NCI-H2171 treated with DMSO at 0.1 percent for 48 hours (cell line): ENCODE results near the gene BCL2L1.

Experiments used
- DNase-seq: peaks from one replicate; lab custom pipeline; 2025; lab: John Stamatoyannopoulos, UW

The BCL2L1 gene

GRCh38 chr20:31691646-31692275 lies 30.9 kb downstream of the BCL2L1 start:
- DNase-seq, result peak; percentile 87

- no peak for DNase-seq
Observed at GRCh38 chr20:31690124-31690666, 32.5 kb downstream of the BCL2L1 start.

DNA sequence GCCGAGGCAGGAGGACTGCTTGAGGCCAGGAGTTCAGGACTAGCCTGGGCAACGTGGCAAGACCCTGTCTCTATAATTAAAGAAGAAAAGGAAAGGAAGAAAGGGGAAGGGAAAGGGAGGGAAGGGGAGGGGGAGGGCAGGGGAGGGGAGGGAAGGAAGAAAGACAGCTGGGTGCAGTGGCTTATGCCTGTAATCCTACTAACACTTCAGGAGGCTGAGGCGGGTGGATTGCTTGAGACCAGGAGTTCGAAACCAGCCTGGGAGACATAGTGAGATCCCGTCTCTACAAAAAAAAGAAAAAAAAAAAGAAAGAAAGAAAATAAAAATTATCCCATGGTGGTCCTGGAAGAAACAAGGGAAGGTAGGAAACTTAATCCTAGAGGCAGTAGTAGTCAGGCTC lies 33.5 kb downstream of the BCL2L1 start:
- no peak for DNase-seq

DNA sequence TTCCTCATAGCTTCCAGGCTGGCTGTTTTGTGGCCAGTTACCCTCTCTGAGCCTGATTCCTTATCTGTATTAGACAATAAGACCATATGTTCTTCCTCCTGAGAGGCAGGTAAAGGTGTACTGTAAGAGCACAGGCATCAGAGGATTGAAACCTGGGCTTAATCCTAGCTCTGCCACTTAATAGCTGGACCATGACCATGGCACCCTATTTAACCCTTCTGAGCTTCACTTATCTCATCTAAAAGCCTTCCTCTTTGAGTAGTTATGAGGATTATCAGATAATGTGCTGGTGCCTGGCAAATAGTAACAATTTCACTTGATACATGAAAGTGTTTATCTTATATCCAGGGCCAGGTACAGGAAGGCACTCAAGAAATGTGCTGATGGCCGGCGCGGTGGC lies 34.9 kb downstream of the BCL2L1 start:
- peak; percentile 29 for DNase-seq

DNA sequence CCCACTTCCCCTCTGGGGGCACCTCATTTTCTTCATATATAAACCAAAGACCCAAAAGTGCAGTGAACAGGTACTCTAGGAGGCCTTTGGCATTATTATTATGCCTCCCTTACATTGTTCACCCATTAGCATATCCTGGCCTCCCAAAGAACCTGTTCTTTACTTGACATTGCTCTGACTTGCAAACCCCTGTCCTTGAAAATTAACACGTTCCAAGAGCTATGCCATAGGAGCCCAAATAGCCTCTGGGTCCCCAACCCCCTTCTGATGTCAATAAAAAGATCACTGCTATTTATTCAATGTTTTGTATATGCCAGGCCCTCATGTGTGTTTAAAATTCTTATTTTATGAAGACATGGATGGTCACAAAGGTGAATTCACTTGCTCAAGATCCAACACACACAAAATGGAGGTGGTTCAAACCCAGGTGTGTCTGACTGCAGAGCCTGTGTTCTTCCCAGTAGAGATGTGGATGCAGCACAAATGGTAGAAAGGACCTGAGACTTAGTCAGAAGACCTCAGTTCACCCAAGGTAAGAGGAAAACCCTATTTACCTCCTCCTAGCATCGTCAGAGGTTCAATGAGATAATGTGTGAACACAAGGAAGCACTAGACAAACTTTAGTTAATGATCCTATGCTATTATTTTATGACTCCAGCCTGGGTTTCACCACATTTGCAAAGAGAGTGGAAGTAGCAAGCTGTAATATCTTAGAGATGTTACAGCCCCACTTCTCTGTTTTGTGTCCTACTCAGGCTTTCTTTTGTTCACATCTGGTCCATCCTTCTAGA lies 36.6 kb downstream of the BCL2L1 start:
- DNase-seq, result no peak

GRCh38 chr20:31684153-31685015 lies 38.3 kb downstream of the BCL2L1 start:
- DNase-seq, result peak; percentile 51

GRCh38 chr20:31682927-31683326 lies 39.7 kb downstream of the BCL2L1 start:
- DNase-seq, result no peak

DNA sequence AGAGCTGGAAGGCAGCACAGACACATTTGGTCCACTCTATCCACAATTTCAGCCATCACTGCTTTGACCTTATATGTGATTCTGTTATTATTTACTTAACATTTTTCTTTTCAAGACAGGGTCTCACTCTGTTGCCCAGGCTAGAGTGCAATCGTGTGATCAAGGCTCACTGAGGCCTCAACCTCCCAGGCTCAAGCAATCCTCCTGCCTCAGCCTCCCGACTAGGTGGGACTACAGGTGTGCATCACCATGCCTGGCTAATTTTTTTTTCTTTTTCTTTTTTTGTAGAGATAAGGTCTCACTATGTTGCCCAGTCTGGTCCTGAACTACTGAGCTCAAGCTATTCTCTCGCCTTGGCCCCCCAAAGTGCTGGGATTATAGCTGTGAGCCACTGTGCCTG lies 40.3 kb downstream of the BCL2L1 start:
- DNase-seq, result no peak

DNA sequence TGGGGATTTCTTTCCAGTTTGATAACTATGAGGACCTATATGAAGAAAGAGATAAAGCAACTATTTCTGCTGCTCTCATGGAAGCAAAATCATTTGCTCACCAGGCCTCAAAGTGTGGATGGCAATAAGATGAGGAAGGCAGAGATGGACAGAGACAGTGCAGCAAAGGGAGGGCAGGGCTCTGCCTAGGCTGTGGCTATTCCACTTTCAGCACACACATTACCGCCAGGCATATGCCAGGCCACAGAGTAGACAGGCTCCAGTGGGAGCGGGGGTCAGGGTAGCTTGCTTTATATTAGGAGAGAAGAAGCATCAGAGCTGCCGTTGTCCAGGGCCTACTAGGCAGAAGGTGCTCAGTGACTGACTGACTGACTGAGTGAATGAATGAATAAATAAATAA lies 40.9 kb downstream of the BCL2L1 start:
- no peak for DNase-seq

DNA sequence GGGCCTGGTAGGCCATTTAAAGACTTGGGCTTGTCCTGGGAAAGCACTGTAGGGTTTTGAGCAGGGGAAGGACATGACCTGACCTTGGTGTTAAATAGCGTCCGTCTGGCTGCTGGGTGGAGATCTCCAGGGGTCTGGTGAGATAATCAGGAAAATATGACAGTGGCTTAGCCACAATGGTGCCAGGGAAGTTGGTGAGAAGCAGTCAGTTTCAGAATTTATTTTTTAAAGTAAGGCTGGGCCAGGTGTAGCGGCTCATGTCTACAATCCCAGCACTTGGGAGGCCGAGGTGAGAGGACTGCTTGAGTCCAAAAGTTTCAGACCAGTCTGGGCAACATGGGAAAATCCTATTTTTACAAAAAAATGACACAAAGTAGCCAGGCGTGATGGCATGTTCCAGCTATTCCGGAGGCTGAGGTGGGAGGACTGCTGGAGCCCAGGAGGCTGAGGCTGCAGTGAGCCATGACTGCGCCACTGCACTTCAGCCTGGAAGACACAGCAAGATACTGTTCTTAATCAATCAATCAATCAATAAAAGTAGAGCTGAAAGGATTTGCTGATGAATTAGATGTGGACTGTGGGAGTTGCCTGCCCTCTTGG lies 41.4 kb downstream of the BCL2L1 start:
- DNase-seq, result no peak

DNA sequence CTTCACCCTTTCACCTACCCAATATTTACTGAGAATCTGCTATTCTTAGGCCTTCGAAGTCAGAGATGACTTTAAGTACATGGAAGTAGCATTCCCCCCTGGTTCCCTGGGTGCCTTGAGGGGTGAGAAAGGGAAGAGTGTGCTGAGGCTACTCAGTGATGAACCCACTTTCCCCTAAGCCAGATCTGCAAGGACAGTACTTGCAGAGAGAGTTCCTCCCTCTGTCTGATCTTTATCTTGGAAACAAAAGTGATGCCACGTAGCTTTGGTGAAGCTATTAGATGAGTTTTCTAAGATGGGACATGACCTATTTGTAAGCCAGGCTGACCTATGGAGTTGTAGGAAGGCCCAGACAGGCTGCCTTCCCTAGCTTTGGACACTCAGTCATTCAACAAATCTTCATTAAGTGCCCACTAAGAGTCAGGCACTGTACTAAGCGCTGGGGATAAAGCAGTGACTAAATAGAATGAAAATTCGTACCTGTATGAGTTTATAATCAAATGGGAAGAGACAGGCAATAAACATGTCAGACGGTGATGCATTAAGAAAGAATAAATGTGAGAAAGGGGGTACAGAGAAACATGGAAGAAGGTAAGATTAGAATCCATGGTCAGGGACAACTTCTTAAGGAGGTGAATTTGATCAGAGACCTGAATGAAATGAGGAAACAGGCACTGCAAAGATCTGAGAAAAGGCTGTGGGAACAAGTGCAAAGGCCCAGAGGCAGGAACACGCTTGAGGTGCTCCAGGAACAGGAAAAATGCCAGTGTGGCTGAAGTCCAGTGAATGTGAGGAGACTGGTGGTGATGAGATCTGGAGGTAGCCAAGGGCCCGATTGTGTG lies 42.2 kb downstream of the BCL2L1 start:
- DNase-seq, result no peak

DNA sequence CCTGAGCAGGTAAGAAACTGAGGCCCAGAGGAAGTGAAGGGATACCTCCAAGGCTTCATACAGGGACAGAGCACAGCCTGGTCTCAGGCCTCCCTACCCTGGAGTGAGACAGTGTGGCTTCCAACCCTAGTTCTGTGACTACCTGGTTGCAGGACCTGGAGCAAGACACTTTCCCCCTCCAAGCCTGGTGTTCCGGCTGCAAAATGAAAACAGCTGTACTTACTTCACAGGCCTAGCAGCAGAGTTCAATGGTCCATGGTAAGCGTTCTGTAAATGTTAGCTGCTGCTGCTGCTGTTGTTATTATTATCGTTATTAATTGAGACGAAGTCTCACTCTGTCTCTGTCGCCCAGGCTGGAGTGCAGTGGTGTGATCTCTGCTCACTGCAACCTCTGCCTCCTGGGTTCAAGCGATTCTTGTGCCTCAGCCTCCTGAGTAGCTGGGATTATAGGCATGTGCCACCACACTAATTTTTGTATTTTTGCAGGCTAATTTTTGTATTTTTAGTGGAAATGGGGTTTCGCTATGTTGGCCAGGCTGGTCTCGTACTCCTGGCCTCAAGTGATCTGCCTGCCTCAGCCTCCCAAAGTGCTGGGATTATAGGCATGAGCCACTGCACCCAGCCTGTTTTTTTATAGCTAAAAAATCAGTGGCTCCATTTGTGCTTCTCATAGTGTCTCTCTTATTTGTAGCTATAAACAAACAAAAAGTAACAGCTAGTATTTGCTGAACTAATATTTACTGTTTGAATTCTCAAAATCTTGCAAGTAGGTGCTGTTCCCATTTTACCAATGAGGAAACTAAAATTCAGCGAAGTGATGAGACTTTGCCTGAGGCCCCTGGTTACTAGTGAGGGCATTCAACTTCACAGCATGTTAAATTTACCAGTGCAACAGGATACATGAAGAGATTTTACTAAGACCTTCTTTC lies 43.0 kb downstream of the BCL2L1 start:
- no peak for DNase-seq

DNA sequence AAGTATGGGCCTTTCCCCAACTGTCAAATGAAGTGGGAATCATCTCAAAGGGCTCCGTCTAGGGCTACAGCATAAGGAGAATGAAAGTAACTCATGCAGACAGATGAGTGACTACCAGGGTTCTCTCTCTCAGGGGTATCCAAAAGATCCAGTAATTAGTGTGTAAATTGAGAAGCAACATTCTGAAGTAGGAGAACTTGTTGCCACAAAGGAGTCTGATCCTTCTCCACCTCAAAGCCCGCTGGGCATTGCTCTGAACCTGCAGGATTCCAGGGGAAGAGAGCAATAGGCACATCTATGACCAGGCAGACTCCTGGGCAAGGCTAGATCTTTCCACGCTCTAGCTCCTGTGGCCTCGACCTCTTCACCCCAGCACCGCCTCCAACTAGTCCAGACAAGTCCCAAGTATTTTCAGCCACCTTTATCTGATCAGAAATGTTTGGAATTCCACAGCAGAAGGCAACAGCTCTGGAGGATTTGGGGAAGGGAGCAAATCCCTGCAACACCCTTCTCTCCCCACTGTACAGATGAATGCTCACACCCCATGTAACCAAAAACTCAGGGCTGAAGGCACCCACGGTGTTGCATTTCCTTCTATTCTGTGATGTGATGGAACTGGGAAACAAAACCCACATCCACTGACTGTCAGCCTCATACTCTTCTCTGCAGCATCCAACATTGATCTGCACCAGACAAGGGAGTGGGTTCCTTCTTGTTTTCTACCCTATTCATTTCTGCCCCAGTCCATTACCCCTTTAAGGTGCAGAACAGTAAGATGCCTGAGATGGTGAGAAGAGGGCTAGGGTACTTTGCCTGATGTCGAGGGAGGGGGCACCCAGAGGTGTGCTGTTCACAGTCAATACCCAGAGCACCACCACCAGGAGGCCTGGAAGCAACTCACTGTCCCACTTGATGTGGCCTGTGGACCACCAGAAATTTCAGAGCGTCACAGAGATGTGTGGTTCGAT lies 44.0 kb downstream of the BCL2L1 start:
- no peak for DNase-seq

DNA sequence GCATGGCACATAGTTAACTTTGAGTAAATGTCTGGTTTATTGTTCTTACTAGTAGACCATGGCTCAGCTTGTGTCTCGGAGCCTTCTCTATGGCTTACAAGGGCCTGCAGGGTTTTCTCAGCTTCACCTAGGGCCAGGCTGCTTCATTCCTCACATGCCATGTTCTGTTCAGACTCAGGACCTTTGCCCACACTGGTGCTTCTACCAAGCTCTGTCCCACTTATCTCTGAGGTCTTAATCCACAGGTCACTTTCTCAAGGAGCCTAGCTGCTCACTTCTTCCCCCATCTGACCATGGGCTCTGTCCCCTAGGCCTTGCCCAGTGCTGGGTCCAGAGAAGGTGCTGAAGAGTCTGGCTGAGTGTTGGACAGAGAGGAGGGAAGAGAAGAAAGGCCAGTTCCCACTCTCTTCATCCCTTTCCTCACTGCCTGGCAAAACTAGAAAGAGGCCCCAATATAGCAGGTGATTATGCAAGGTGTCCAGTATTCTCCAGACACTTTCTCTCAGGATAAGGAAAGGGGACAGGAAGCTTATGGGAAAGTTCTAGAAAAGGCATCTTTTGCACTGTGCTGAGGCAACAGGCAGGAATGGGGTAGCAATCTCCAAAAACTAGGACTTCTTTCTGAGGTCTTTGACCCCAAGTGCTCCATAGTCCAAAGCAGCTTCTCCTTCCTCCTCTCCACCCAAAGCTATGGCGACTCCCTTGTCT lies 45.0 kb downstream of the BCL2L1 start:
- DNase-seq, result no peak

DNA sequence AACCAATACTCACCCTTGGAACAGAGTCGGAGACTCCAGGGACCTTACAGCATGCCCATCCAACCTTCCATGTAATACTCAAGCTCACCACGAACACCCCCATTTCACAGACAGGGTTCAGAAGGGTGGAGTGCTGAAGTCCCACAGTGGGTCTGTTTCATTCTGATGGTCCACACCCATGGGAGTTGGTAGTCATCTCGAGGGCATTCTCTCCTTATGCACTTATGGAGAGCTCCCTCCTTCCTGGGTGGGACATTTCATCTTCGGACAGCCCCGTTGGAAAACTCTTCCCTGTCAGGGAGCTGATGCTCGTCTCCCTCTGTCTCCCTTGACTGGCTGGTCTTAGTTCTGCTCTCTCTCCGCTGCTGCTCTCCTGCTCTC lies 46.1 kb downstream of the BCL2L1 start:
- no peak for DNase-seq

DNA sequence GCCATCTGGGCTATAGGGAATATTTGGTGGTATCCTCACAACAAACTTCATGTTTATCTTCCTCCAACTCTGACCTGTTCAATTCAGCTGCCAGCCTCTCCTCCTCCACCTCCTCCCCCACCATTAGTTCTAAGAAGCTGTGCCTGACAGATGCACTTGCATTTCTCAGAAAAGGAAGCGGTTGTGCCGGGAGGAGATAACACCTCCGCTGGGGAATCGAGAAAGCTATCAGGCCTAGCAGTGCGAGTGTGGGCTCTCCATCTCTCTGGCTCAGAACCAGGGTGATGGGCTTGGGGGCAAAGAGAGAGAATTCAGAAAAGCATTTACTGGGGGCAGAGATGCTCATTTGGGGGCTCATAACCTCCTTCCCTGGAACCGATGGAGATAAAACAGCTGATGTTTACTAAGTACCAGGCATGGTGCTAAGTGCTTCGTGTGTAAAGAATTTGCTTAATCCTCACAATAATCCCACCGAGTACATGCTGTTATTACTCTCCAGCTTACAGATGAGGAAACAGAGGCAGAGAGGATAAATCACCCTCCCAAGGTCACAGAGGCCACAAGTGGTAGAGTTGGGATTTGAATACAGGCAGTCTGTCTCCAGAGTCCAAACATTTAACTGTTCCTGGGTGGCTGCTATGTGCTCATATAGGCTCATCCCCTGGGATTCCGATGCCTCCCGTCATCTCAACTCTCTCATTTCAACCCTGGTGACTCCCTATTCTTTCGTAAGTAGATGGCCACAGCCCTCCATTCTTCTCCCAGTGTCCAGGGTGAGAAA lies 46.6 kb downstream of the BCL2L1 start:
- no peak for DNase-seq
